Activated CD8-positive, alpha-beta memory T cell treated with anti-CD3 and anti-CD28 coated beads, Interleukin-2, amount 50 U/mL, for 1 hour (primary cell): Measurements from ENCODE around the gene SPAG17.
"Not testable (repeated sequence)": the region's sequence is repeated elsewhere in the genome, so short reads cannot be mapped to it uniquely, and the experiment has no call there.

ENCODE experiments used
- DNase-seq: peaks from one replicate; pipeline ENCODE4 v3.0.0-alpha.2; 2020; ENCODE audit errors: extremely low read depth

SPAG17 gene

DNA sequence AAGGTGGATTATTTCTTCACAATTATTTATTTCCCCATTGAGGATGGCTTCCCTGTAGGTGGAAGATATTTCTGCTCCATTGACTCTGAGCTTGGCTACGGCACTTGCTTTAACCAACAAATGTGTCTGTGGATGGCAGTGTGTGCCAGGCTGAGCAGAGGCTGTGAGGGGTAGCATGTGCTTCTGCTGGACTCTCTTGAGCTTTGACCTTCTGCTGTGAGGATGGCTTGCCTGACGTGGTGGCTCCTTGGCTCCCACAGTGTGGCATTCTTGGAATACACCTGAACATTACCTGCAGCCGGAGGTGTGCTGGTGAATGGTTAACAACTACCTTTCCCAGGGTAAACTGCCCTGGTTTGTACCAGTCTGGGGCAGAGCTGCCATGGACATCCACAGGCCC lies 208.6 kb downstream of the SPAG17 start:
- no peak for DNase-seq

DNA sequence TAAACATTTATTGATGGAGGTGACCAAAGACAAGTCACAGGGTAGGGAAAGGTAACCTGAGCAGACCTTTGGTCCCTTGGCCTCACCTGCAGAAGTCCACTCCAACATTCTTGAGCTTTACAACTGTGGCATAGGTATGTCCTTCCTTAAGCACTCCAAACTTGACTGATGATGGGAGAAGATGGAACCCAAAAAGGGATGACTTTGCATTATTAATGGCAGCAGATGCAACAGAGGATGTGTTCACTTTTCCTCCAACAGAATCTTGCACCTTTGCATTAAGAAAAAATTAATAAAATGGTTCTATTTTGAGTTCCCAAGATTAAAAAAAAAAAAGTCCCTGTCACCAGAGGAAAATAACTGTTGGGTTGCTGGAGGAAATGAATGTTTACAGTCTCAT lies 213.3 kb downstream of the SPAG17 start:
- no peak for DNase-seq

DNA sequence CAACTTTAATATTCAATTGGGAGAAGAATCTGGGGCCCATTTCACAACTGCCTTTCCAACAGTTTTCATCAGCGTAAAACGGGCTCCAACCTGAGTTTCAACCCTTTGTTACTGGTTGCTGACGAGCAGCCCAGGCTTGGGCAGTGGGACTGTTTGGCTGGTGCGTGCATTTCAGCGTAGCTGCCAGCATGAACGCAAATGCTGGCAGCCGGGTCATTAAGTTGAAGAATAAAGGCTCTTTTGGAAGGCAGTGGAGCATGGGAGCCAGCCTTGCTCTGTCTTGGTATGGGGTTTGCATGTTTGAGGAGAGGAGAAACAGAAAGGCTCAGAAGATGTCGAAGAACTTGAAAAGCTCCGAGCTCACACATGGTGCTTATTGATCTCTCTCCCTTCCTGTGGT lies 214.8 kb downstream of the SPAG17 start:
- DNase-seq = no peak

DNA sequence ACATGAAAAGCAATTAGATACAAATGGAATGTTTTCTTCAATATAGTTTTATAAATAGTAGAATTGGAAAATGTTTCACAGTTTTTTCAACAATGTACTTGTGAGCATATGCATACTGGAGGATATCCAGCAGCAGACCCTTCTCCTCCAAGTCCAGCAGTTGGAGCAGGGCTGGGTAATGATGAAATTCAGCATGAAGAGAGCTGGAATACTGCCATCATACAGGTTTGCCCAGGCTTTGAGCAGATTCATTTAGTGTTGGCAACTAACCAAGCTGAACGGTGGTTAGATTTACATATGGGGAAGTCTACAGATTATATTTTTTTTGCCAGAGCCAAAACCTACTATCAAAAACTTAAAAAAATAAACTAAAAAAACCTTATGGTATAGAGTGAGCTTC lies 217.1 kb downstream of the SPAG17 start:
- DNase-seq = no peak

DNA sequence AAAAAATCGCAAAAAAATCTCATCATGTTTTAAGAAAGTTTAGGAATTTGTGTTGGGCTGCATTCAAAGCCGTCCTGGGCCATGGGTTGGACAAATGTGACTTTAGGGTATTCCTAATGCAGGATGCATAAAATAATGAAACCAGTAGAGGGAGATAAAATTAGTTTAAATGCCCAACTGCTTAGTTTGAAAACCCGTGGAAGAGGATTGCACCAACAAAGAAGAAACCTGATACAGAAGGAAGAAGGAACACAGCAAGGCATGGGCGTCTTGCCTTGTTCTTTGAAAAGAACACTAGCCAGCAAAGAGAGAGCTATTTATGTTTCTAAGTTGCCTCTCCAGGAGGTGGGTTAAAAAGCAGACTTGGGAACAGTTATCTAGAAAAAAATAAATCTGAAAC lies 217.6 kb downstream of the SPAG17 start:
- no peak for DNase-seq

DNA sequence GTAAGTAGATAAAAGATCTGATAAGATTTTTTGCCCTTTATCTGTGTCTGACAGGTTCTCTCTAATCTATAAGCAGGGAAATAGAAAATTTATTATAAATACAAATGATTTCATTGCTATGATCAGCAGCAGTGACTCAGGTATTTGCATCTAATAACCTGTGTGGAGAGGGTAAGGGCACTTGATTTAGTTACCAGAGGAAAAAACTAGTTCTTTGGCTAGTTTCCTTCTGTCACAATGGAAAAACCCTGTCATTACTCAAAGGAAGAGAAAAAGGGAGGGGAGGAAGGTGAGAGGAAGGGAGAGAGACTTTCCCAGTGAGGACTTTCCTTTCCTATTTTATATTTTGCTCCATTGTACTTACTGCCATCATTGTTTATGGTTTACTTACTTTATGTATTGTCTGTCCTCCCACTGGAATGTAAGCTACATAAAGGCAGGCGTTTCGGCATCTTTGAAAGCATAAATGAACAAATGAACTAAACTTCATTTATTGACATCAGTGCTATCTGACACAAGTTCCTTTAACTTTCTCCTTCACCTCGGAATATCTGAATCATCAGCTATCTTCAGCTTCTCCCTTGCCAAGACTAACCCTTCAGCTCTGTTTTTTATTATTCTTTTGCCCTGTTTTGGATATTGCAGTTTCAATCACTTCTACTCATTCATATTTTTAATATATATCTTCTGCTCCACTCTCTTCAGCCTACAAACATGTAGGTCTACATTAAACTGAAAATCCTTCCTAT lies 220.6 kb downstream of the SPAG17 start:
- DNase-seq = no peak

DNA sequence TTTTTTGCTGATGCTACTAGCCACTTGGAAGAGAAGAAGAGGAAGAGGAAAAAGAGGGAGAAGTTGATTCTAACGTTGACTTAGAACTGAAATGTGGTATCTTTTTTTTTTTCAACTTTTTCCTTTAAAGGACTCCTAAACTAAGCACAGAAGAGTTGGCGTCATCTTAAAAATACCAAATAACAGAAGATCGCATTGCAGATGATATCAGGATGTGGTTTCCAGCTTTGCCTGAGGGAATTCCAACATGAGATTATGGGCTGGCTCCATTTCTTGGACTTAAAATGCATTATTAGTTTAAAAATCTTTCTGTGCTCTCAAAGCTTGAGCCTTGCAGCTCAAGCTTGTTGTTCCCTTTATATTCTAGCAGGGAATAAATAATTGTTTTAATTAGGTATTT lies 225.7 kb downstream of the SPAG17 start:
- no peak for DNase-seq

DNA sequence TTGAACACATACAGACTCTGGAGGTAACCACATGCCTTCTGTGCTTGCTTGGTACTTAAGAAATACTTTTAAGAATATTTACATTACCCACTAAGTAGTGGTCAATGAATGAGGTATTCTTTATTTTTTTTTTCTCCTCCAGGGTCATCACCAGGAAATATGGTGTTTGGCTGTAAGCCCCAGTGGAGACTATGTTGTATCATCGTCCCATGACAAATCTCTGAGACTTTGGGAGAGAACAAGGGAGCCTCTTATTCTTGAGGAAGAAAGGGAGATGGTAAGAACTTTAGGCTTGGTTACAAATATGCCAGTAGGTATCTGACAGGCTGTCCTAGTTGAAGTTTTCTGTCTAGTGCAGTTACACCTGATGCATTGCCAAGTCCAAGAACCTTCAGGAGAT lies 232.6 kb downstream of the SPAG17 start:
- no peak for DNase-seq

DNA sequence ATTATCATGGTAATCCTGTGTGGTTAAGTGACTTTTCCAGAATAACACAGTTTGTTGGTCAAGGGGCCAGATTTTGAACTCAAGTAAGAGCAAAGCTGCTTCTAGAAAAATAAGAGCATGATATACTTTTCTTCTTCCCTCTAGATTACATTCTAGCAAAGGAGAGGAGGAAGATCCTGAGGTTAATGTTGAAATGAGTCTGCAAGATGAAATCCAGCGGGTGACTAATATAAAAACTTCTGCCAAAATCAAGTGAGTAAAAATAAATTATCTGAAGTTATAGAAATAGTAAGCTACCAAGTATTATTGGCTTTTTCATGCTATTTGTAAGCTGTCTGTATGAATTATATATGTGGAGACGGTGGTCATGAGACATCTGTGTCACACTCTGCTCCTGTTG lies 242.7 kb downstream of the SPAG17 start:
- no peak for DNase-seq

DNA sequence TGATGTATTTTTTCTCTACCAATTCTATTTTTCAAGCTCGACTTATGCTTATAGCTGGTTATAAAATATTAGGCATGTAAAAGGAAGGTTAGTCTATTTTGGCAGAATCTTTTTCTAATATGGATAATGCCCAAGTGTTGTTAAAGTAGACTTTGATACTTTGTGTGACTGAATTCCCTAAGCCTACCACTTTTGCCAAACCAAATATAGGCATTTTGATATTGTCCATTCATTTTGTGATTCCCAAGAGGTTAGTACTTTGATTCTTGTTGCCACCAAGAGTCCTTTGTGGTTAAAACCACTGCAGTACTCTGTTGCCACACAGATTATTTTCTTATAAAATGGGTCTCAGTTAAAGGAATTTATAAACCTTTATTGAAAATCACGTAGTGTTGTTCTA lies 251.3 kb downstream of the SPAG17 start:
- no peak for DNase-seq

DNA sequence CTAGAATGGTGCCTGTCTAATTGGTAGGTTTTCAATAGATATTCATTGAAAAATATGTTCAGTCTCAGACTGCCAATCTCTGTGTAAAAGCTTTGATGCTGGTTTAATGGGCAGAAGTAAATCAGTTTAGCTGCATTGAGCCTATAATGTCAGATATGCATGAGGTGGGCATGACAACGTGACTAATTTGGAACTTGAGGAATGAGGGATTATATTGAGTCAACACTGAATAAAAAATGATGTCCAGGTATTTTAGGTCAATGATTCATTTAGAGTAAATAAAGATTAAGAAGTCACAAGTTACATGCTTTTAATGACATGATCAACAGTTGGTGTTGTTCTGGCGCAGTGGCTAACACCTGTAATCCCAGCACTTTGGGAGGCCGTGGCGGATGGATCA lies 252.5 kb downstream of the SPAG17 start:
- no peak for DNase-seq

DNA sequence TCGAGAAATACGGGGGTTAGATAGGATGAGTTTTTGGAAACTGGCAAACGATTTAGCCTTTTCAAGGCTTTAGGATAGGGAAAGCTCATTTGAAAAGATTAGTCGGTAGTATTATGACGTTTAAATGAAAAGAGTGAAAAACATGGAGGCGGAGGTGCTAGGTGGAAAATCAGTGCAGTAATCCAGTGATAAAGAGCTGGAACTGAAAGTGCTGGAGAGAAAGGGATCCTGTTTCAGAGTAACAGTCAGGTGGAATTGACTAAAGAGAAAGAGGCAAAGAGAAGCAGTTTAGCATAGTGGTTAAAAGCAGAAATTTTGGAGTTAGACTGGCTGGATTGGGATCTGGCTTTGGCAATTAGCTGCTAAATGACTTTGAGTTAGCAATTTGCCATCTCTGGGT lies 254.5 kb downstream of the SPAG17 start:
- DNase-seq = no peak

DNA sequence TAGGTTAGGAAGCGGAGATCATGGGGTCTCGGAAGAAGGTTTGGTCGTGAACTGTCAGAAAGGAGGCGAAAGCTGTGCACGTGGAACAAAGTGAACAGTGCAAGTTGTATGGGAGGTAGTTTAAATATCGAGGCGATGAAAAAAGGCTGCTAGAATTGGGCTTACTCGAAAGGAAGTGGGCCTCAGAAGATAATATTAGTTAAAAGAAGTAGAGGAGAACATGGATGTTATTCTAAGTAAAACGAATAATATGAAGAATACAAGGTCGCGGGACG lies 254.9 kb downstream of the SPAG17 start:
- DNase-seq = no peak

DNA sequence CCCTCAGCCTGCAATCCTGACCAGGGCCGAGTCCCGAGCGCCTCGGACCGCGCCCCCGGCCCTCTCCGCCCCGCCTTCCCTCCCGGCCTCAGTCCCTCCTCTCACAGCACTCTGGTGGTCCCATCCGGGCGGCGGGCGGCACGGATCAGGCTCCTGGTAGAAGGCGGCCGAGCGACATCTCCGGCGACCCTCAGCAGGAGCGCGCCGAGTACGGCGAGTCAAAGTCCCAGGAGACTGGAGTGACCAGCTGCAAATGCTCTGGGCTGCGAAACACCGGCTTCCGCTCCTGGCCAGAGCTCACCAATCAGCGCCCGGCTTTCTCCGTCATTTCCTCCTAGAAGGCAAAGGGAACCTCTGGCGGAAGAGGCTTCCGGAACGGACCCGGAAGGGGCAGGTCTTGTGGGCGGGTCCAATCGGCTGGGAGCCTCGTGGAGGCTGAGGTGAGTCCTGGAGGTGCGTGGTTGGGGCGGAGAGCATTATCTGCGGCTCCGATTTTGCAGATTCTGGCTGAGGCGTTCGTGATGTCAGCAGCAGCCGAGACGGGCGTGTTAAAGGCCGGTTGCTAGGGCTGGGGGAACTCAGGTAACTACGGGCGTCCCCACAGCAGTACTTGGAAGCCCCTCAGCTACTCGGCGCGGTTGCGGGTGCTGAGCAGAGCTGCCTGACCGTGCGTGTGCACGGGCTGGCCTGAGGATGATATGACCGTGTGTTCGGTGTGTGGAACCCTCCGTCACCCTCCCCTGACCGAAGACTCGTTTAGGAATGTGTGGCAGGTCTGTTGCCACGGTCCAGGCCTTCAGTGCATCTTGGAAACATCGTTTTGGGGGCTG lies 255.5 kb downstream of the SPAG17 start, which contains the start of the genes GDAP2 and WDR3:
Gene GDAP2, minus strand, starts transcription at position 279 of the 830 bp plus-strand sequence. CDS start 9,264 bp downstream, outside the sequence.
Gene WDR3, plus strand, starts transcription at position 397 of the 830 bp plus-strand sequence. CDS start 3,581 bp downstream, outside the sequence.
- DNase-seq = peak; percentile 93

DNA sequence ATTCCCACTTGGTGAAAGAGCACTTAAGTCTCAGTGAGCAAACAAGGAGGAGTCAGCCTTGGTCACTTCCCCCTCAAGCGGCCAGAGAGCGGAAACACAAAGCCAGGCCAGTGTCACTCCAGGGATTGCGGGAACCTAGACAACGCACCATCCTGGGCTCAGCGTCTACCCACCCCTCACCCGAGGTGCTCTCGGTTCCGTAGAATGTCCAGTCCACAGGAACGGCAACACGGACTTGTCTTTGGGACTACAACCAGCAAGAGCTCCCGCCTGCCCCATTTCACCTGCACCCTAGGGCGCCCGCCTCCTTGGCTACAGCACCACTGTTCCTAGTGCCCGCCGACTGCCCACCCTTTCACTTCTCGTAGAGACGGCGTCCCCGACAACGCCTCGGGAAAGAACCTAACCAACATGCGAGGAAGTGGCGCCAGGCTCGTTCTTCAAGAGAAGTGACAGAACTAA lies 256.1 kb downstream of the SPAG17 start:
- no peak for DNase-seq

DNA sequence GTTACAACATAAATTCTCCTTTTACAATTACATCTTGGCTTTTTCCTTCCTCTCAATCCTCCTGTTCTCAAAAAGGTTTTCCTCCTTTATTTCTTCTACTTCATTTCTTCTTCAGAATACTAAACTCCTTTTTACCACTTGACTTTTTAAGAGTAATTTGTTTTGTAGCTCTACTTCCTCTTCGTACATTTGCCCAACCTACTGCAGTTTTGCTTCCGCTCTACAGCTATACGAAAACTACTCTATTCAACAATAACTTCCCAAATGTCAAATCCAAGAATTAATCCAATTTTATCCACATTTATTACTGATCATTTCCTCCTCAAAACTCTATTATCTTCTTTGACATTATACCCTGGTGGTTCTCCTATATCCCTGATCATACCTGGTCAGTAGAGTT lies 259.0 kb downstream of the SPAG17 start:
- DNase-seq = no peak

DNA sequence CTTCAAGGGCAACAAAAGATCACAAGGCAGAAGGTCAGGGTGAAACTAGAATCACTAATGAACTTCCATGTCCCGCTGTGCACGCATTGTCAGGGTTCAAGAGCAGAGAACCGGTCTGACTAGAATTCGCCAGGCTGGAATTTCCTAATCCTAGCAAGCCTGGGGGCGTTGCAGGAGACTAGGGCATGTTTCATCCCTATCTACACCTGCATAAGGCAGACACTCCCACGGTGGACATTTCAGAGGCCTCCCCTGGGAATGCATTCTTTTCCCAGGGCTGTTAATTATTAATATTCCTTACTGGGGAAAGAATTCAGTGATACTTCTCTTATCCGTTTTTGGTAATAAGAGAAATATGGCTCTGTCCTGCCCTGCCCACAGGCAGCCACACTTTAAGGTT lies 262.3 kb downstream of the SPAG17 start:
- not testable (repeated sequence) for DNase-seq

DNA sequence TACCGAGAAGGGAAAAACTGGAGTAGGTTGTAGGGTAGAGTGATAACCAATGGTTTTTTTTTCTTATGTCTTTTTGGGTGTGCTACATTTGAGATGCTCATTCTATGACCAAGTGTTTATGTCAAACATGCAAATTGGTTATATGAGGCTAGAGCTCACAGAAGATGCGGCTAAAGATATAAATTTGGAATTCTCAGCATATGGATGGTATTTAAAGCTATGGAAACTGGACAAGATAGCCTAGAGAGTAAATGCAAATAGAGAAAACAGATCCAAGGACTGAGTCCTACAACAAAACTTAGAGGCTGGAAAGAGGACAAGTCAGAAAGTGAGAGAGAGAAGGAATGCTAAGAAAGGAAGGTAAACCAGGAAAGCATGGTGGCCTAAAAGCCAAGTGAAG lies 263.0 kb downstream of the SPAG17 start:
- no peak for DNase-seq

DNA sequence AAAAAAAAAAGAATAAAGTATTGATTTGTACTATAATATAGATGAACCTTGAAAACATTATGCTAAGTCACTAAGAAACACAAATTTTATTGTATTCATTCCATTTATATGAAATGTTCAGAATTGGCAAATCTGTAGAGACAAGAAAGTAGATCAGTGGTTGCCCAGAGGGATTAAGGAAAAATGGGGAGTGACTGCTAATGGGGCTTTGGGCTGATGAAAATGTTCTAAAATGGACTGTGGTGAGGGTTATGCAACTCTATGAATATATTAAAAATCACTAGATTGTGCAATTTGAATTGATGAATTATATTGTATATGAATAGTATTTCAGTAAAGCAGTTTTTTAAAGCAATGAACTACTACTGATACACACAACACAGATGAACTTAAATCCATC lies 265.7 kb downstream of the SPAG17 start:
- no peak for DNase-seq

DNA sequence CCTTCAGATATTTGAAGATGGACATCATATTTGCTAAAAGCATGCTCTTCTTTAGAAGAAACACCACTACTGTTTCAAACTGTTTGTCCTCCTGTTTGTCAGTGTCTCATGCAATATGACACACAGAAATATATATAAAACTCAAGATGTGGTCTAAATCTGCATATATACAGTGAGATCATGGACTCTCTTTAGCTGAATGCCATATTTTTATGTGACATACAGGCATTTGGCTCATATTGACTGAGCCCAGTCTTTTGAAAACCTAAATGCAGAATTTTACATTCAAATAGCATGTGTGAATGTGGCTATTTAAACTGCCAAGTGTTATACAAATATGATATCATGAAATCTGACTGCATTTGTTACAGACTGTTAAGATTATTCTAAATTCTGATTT lies 274.0 kb downstream of the SPAG17 start:
- DNase-seq = no peak

DNA sequence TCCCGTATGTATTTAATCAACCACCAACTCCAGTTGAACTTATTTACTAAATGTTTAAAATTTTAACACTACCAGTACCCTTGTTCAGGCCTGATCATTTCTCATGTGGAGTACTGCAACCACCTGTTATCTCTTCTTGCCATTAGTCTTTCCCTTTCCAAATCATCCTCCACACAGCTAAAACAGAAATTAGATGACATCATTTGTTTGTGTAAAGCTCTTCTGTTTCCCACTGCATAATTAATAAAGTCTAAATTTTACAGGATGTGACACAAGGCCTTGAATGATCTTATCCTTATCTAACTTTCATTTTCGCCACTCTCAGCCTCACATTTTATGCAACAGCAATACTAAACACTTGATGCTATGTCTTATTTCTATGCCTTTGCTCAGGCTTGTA lies 280.0 kb downstream of the SPAG17 start:
- DNase-seq = no peak

DNA sequence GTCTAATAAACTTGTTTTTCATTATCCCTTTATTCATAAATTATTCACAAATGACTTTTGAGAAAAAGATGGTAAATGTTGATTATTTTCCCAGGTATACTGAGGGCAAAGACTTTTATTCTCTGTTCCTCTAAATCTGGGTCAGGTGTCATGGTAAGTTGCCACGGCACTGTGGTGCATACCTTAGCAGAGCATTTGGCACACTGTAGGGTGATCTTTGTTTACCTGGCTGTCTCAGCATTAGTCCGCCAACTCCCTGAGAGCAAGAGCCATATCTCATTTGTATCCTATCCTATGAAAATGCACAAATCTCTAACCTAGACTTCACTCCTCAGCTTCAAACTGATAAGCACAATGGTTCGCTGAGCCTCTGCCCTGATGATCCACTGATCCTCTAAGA lies 280.5 kb downstream of the SPAG17 start:
- DNase-seq = no peak
